Fibroblast of lung (primary cell): Measurements from ENCODE around the gene ATXN1. TPM values are rescaled to one million over a fixed set of nuclear protein-coding genes. Genes with fewer than 3 reads are reported as not detected.

Experiments used
- DNase-seq, 2 donors: peaks; one replicate each; pipeline versions ENCODE4 v3.0.0 to v3.0.0-alpha.2; 2010; ENCODE audit warnings: low read depth in 2 of 2
- H2AFZ ChIP-seq: 2 replicates; pipeline ENCODE4 v1.5.1; 2012; ENCODE audit warnings: low read length, control low read depth, inconsistent platforms
- H3K27ac ChIP-seq: 2 replicates; pipeline ENCODE4 v1.5.1; 2011; ENCODE audit warnings: low read length, control low read depth; ENCODE audit not compliant: insufficient read depth
- H3K27me3 ChIP-seq: 2 replicates; pipeline ENCODE4 v1.5.1; 2011; ENCODE audit warnings: mild to moderate bottlenecking, low read length; ENCODE audit not compliant: control insufficient read depth, insufficient read depth
- H3K36me3 ChIP-seq: 2 replicates; pipeline ENCODE4 v1.5.1; 2011; ENCODE audit warnings: low read length; ENCODE audit not compliant: control insufficient read depth, insufficient read depth
- H3K4me1 ChIP-seq: 2 replicates; pipeline ENCODE4 v1.5.1; 2011; ENCODE audit warnings: low read length; ENCODE audit not compliant: control insufficient read depth, insufficient read depth; ENCODE audit errors: extremely low read depth
- H3K4me2 ChIP-seq: 2 replicates; pipeline ENCODE4 v1.5.1; 2011; ENCODE audit warnings: low read length, control low read depth; ENCODE audit not compliant: insufficient read depth; ENCODE audit errors: extremely low read depth
- H3K4me3 ChIP-seq, 4 experiments: fragments of 200-600 bp in 1 of 4; sonication (generic) in 1 of 4; replicated peaks in 1 of 4; 2 replicates each; pipeline ENCODE4 v1.5.1; 2011 to 2016; ENCODE audit warnings: low read length in 4 of 4, low read depth in 3 of 4, mild to moderate bottlenecking in 3 of 4, control low read depth in 2 of 4, inconsistent platforms in 1 of 4, mixed read lengths in 1 of 4; ENCODE audit not compliant: insufficient read depth in 1 of 4; ENCODE audit errors: control extremely low read depth in 1 of 4
- H3K79me2 ChIP-seq: 2 replicates; pipeline ENCODE4 v1.5.1; 2012; ENCODE audit warnings: mild to moderate bottlenecking, low read length, inconsistent platforms; ENCODE audit not compliant: control insufficient read depth, insufficient read depth
- H3K9ac ChIP-seq: 2 replicates; pipeline ENCODE4 v1.5.1; 2011; ENCODE audit warnings: mild to moderate bottlenecking, low read length, control low read depth; ENCODE audit not compliant: insufficient read depth
- H3K9me3 ChIP-seq: 2 replicates; pipeline ENCODE4 v1.5.1; 2012; ENCODE audit warnings: low read depth, low read length; ENCODE audit not compliant: control insufficient read depth, insufficient read depth
- H4K20me1 ChIP-seq: 2 replicates; pipeline ENCODE4 v1.5.1; 2011; ENCODE audit warnings: low read length; ENCODE audit not compliant: control insufficient read depth, insufficient read depth; ENCODE audit errors: extremely low read depth
- EZH2 ChIP-seq: IDR thresholded peaks from 2 replicates; pipeline ENCODE4 v1.5.1; 2012; ENCODE audit warnings: low read length, control low read depth, mild to moderate bottlenecking; ENCODE audit errors: missing control alignments
- polyA plus RNA-seq, 2 donors: library from polyadenylated mRNA; depleted of rRNA in 1 of 2; stranded (reverse) in 1 of 2; unstranded in 1 of 2; fragments of >200 nt; gene quantifications; 2 replicates each; pipeline ENCODE4 v1.2.1, GENCODE V29; 2011 to 2012; ENCODE audit warnings: missing spikeins in 1 of 2
- total RNA-seq: library from RNA; depleted of rRNA; stranded (reverse); fragments of >200 nt; gene quantifications from 2 replicates; pipeline ENCODE4 v1.2.1, GENCODE V29; 2014
- TF ChIP-seq, protein P1 (sequence below), 2 donors: IDR thresholded peaks in 1 of 2; conservative IDR thresholded peaks in 1 of 2; 1 replicate in 1 of 2; 2 replicates in 1 of 2; pipeline ENCODE4 v1.5.1; 2011 to 2012; ENCODE audit warnings: low read length in 2 of 2, control low read depth in 1 of 2, inconsistent platforms in 1 of 2, low read depth in 1 of 2, mild to moderate bottlenecking in 1 of 2

ATXN1 gene
- total and polyA plus RNA-seq, 2 donors (not counting 1 experiment from before 2014, with no cell fraction given) = 15.8 to 40.5 TPM

DNA sequence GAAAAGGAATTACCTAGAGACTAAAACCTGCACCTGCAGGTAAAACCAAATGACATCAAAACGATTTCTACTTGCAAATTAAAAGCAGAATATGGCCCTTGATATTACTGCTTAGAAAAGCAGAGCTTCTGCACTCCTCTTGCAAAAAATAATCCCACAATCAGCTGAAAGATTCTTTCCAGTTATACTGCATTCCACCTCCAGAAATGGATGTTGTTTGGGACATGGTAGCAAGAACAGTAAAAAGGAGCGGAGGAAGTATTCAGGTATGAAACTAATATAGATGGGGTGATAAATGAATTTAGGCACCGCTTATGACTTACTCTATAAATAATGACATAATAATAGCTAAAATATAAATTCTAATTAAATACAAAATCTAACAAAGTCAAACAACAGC lies 14.9 kb downstream of the ATXN1 start:
- Histone ChIP-seq H2AFZ (no peak overlapping the region), H3K79me2 (peaks cover 57% of the 10 kb centered on the region), H3K27me3 (no peaks in the 10 kb centered on the region), H3K4me1 (peaks cover 27% of the 10 kb centered on the region), H3K36me3 (no peaks in the 10 kb centered on the region), H4K20me1 (no peaks in the 10 kb centered on the region), H3K4me2 (no peak overlapping the region), H3K9ac (no peak overlapping the region), H3K9me3 (no peaks in the 10 kb centered on the region), H3K27ac (no peak overlapping the region), H3K4me3 (no peak overlapping the region)
- TF ChIP-seq, protein P1, sequence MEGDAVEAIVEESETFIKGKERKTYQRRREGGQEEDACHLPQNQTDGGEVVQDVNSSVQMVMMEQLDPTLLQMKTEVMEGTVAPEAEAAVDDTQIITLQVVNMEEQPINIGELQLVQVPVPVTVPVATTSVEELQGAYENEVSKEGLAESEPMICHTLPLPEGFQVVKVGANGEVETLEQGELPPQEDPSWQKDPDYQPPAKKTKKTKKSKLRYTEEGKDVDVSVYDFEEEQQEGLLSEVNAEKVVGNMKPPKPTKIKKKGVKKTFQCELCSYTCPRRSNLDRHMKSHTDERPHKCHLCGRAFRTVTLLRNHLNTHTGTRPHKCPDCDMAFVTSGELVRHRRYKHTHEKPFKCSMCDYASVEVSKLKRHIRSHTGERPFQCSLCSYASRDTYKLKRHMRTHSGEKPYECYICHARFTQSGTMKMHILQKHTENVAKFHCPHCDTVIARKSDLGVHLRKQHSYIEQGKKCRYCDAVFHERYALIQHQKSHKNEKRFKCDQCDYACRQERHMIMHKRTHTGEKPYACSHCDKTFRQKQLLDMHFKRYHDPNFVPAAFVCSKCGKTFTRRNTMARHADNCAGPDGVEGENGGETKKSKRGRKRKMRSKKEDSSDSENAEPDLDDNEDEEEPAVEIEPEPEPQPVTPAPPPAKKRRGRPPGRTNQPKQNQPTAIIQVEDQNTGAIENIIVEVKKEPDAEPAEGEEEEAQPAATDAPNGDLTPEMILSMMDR (conservative IDR thresholded peaks at IDR 0.05 in 1 of 2, IDR thresholded peaks at IDR 0.05 in 1 of 2; ENCODE audit: low read depth in 1 of 2, low read length in 2 of 2) = no peak
- TF ChIP-seq EZH2 = no peak
- no peak for DNase-seq

DNA sequence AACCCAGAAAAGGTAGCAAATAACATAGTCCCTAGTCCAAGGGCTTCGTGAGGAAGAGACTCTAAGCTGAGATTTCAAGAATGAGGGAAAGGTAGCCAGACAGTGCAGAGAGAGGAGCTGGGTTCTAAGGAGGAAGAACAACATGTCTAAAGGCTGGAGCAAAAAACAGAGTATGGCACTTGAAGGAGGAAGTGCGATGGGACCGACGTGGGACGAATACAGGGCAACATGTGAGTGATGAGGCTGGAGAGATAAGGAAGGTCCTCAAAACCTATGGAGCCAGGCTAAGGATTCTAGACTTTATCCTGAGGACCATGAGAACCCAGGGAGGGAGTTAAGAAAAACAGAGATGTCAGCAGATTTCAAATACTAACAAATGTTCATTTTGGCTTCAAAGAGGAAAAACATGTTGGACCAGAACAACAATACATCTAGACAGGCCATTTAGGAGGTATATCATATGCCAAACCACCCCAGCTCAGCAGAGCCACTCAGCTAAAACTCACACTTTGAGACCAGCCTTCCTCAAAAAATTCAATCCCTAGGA lies 17.5 kb downstream of the ATXN1 start:
- H3K4me1 ChIP-seq = peaks cover 38% of the 10 kb centered on the region

DNA sequence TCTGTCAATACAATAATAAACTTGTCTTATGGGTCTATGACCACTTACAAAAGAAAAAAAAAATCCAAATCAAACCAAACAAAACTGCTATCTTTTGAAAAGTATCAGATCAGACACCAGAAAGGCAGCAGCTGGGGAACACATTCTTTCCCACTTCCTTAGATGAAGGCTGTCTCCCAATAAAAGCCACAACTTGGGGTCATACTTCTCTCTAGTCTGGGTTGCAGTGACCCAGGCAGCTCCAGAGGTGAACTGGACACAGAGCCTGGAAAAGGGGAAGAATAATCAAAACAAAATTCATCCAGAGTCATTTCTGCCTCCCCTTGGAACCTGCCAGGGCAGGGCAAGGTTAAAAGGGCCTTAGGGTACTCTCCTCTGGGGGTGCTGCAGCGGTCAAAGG lies 19.1 kb downstream of the ATXN1 start:
- peak in 1 of 2 donors; percentile 62 for DNase-seq
- no peaks in the 10 kb centered on the region for H3K27me3 ChIP-seq
- H3K9me3 ChIP-seq = no peaks in the 10 kb centered on the region
- peak overlapping the region; percentile 84 for H3K4me2 ChIP-seq
- H2AFZ ChIP-seq = no peak overlapping the region
- H3K79me2 ChIP-seq = peaks cover 39% of the 10 kb centered on the region
- no peak overlapping the region for H3K4me3 ChIP-seq
- H4K20me1 ChIP-seq = no peaks in the 10 kb centered on the region
- no peak for TF ChIP-seq EZH2
- TF ChIP-seq, protein P1 (conservative IDR thresholded peaks at IDR 0.05 in 1 of 2, IDR thresholded peaks at IDR 0.05 in 1 of 2; ENCODE audit: low read depth in 1 of 2, low read length in 2 of 2) = no peak
- H3K4me1 ChIP-seq = peaks cover 34% of the 10 kb centered on the region
- H3K9ac ChIP-seq = no peak overlapping the region
- H3K27ac ChIP-seq = peak overlapping the region; percentile 76
- H3K36me3 ChIP-seq = no peaks in the 10 kb centered on the region

More for the DNA sequence above, 17.5 kb downstream of the ATXN1 start:
- DNase-seq = no peak
- H3K9me3 ChIP-seq = no peaks in the 10 kb centered on the region
- H3K4me2 ChIP-seq = no peak overlapping the region
- TF ChIP-seq, protein P1 (conservative IDR thresholded peaks at IDR 0.05 in 1 of 2, IDR thresholded peaks at IDR 0.05 in 1 of 2; ENCODE audit: low read depth in 1 of 2, low read length in 2 of 2) = no peak
- TF ChIP-seq EZH2 = no peak
- no peak overlapping the region for H3K9ac ChIP-seq
- peaks cover 47% of the 10 kb centered on the region for H3K79me2 ChIP-seq
- no peaks in the 10 kb centered on the region for H4K20me1 ChIP-seq
- no peak overlapping the region for H3K4me3 ChIP-seq
- H3K36me3 ChIP-seq = no peaks in the 10 kb centered on the region
- no peak overlapping the region for H2AFZ ChIP-seq
- no peak overlapping the region for H3K27ac ChIP-seq
- H3K27me3 ChIP-seq = no peaks in the 10 kb centered on the region
